Glomerular visceral epithelial cell (primary cell): Measurements from ENCODE around the gene SHLD2.
"Not testable (repeated sequence)": the region's sequence is repeated elsewhere in the genome, so short reads cannot be mapped to it uniquely, and the experiment has no call there.

Source experiments
- DNase-seq: peaks from one replicate; pipeline ENCODE4 v3.0.0-alpha.2; 2016; ENCODE audit errors: extremely low spot score

SHLD2 gene

GRCh38 chr10:87085537-87085936, 9.5 kb upstream of the SHLD2 start:
- DNase-seq, result no peak

GRCh38 chr10:87089746-87090145, 5.3 kb upstream of the SHLD2 start:
- no peak for DNase-seq

GRCh38 chr10:87090779-87091178, 4.2 kb upstream of the SHLD2 start:
- peak; percentile 12 for DNase-seq

- DNase-seq, result peak; percentile 51
Observed at GRCh38 chr10:87092376-87092860, 2.6 kb upstream of the SHLD2 start.

- DNase-seq, result peak; percentile 37
Observed at GRCh38 chr10:87092861-87093631, 2.0 kb upstream of the SHLD2 start.

GRCh38 chr10:87093632-87094372, 1.2 kb upstream of the SHLD2 start:
- DNase-seq, result peak; percentile 53

- peak; percentile 91 for DNase-seq
Observed at GRCh38 chr10:87095236-87095945, 385 bp downstream of the SHLD2 start.

GRCh38 chr10:87101996-87102395, 7.0 kb downstream of the SHLD2 start:
- DNase-seq, result no peak

GRCh38 chr10:87104727-87105126, 9.7 kb downstream of the SHLD2 start:
- DNase-seq, result not testable (repeated sequence)

- no peak for DNase-seq
Observed at GRCh38 chr10:87105446-87106124, 10.6 kb downstream of the SHLD2 start.

GRCh38 chr10:87118122-87118521, 23.1 kb downstream of the SHLD2 start:
- DNase-seq, result not testable (repeated sequence)

- not testable (repeated sequence) for DNase-seq
Observed at GRCh38 chr10:87119029-87119428, 24.0 kb downstream of the SHLD2 start.

GRCh38 chr10:87123351-87123750, 28.3 kb downstream of the SHLD2 start:
- DNase-seq, result not testable (repeated sequence)

GRCh38 chr10:87127048-87127447, 32.0 kb downstream of the SHLD2 start:
- DNase-seq, result not testable (repeated sequence)

GRCh38 chr10:87127607-87128156, 32.7 kb downstream of the SHLD2 start:
- DNase-seq, result peak; percentile 24

- DNase-seq, result not testable (repeated sequence)
Observed at GRCh38 chr10:87132176-87132575, 37.2 kb downstream of the SHLD2 start.

GRCh38 chr10:87133936-87134335, 38.9 kb downstream of the SHLD2 start:
- DNase-seq, result not testable (repeated sequence)

- not testable (repeated sequence) for DNase-seq
Observed at GRCh38 chr10:87134440-87134839, 39.4 kb downstream of the SHLD2 start.

GRCh38 chr10:87137478-87137877, 42.5 kb downstream of the SHLD2 start:
- not testable (repeated sequence) for DNase-seq

- peak; percentile 2 for DNase-seq
Observed at GRCh38 chr10:87142230-87143108, 47.5 kb downstream of the SHLD2 start.
